Mesodermal cell (in vitro differentiated cells): ENCODE results near the gene TECPR2.

Experiments used
- H3K27ac ChIP-seq: 2 replicates; pipeline ENCODE4 v1.7.0; 2013; ENCODE audit warnings: mild to moderate bottlenecking, low read depth, low read length, moderate library complexity; ENCODE audit not compliant: severe bottlenecking
- H3K36me3 ChIP-seq: 2 replicates; pipeline ENCODE4 v1.7.1; 2013; ENCODE audit warnings: mild to moderate bottlenecking, low read length, moderate library complexity; ENCODE audit not compliant: control insufficient read depth, insufficient read depth
- H3K4me1 ChIP-seq: one replicate; pipeline ENCODE4 v1.7.1; 2013; ENCODE audit warnings: mild to moderate bottlenecking, low read length; ENCODE audit not compliant: insufficient read depth, control insufficient read depth, poor library complexity, severe bottlenecking
- H3K4me3 ChIP-seq: 2 replicates; pipeline ENCODE4 v1.7.0; 2013; ENCODE audit warnings: low read length, control low read depth, mild to moderate bottlenecking; ENCODE audit not compliant: insufficient read depth, poor library complexity, severe bottlenecking; ENCODE audit errors: extremely low read depth
- H3K9me3 ChIP-seq: 2 replicates; pipeline ENCODE4 v1.7.1; 2013; ENCODE audit warnings: mild to moderate bottlenecking, low read length, moderate library complexity; ENCODE audit not compliant: control insufficient read depth
- WGBS, 2 experiments: methylation state at CpG; one replicate each; pipeline ENCODE4 v1.1.5; 2013; ENCODE audit warnings: missing lambda C conversion rate in 2 of 2; ENCODE audit not compliant: insufficient coverage in 2 of 2; 5-methylcytosine and 5-hydroxymethylcytosine counted together

TECPR2 gene

GRCh38 chr14:102485693-102486512 lies 123.2 kb downstream of the TECPR2 start:
- no peak overlapping the region for H3K4me3 ChIP-seq
- 94 to 100% methylated on average over 9 to 11 of the region's 11 CpGs for WGBS, 2 experiments

GRCh38 chr14:102486513-102487203 lies 123.9 kb downstream of the TECPR2 start:
- H3K4me3 ChIP-seq: no peak overlapping the region

More at GRCh38 chr14:102485693-102486512, 123.2 kb downstream of the TECPR2 start:
- Histone ChIP-seq H3K27ac (no peak overlapping the region), H3K36me3 (peaks cover 4% of the 10 kb centered on the region), H3K4me1 (peaks cover 6% of the 10 kb centered on the region), H3K9me3 (no peaks in the 10 kb centered on the region)

GRCh38 chr14:102487204-102487577 lies 124.5 kb downstream of the TECPR2 start:
- peaks cover 3% of the 10 kb centered on the region for H3K4me1 ChIP-seq
- no peaks in the 10 kb centered on the region for H3K9me3 ChIP-seq
- H3K36me3 ChIP-seq: peaks cover 3% of the 10 kb centered on the region
- no peak overlapping the region for H3K4me3 ChIP-seq
- WGBS, 2 experiments: 94 to 98% methylated on average over 6 to 7 of the region's 7 CpGs
- H3K27ac ChIP-seq: no peak overlapping the region

More at GRCh38 chr14:102486513-102487203, 123.9 kb downstream of the TECPR2 start:
- 89 to 94% methylated on average over 15 to 16 of the region's 17 CpGs for WGBS, 2 experiments
- no peaks in the 10 kb centered on the region for H3K9me3 ChIP-seq
- H3K27ac ChIP-seq: no peak overlapping the region
- peaks cover 6% of the 10 kb centered on the region for H3K4me1 ChIP-seq
- peaks cover 4% of the 10 kb centered on the region for H3K36me3 ChIP-seq

- H3K4me3 ChIP-seq: no peak overlapping the region
- no peaks in the 10 kb centered on the region for H3K4me1 ChIP-seq
- 87 to 88% methylated on average over 18 of the region's 18 CpGs for WGBS, 2 experiments
- H3K9me3 ChIP-seq: no peaks in the 10 kb centered on the region
- H3K36me3 ChIP-seq: no peaks in the 10 kb centered on the region
- H3K27ac ChIP-seq: no peak overlapping the region
Measured at GRCh38 chr14:102490456-102490855, 127.7 kb downstream of the TECPR2 start.

GRCh38 chr14:102491366-102491765 lies 128.6 kb downstream of the TECPR2 start:
- Histone ChIP-seq H3K4me1 (no peaks in the 10 kb centered on the region), H3K4me3 (no peak overlapping the region), H3K27ac (no peak overlapping the region), H3K9me3 (no peaks in the 10 kb centered on the region), H3K36me3 (no peaks in the 10 kb centered on the region)
- WGBS, 2 experiments: 86 to 95% methylated on average over 3 of the region's 3 CpGs

- H3K36me3 ChIP-seq: no peaks in the 10 kb centered on the region
- no peaks in the 10 kb centered on the region for H3K4me1 ChIP-seq
- no peak overlapping the region for H3K27ac ChIP-seq
- H3K4me3 ChIP-seq: no peak overlapping the region
- WGBS, 2 experiments: 89 to 91% methylated on average over 5 to 6 of the region's 7 CpGs
- H3K9me3 ChIP-seq: no peaks in the 10 kb centered on the region
Measured at GRCh38 chr14:102491786-102492530, 129.2 kb downstream of the TECPR2 start.

GRCh38 chr14:102492531-102492910 lies 129.8 kb downstream of the TECPR2 start:
- no peaks in the 10 kb centered on the region for H3K4me1 ChIP-seq
- no peak overlapping the region for H3K4me3 ChIP-seq
- 98% methylated on average over 11 to 17 of the region's 17 CpGs for WGBS, 2 experiments

GRCh38 chr14:102493096-102493495 lies 130.4 kb downstream of the TECPR2 start:
- Histone ChIP-seq H3K27ac (no peak overlapping the region), H3K36me3 (peaks cover 3% of the 10 kb centered on the region), H3K9me3 (no peaks in the 10 kb centered on the region), H3K4me3 (no peak overlapping the region), H3K4me1 (no peaks in the 10 kb centered on the region)
- WGBS, 2 experiments: 90 to 98% methylated on average over 12 to 13 of the region's 15 CpGs

More at GRCh38 chr14:102492531-102492910, 129.8 kb downstream of the TECPR2 start:
- H3K27ac ChIP-seq: no peak overlapping the region
- no peaks in the 10 kb centered on the region for H3K36me3 ChIP-seq
- no peaks in the 10 kb centered on the region for H3K9me3 ChIP-seq

GRCh38 chr14:102493585-102493984 lies 130.8 kb downstream of the TECPR2 start:
- Histone ChIP-seq H3K36me3 (peaks cover 8% of the 10 kb centered on the region), H3K27ac (no peak overlapping the region), H3K4me3 (no peak overlapping the region), H3K4me1 (no peaks in the 10 kb centered on the region), H3K9me3 (no peaks in the 10 kb centered on the region)
- WGBS, 2 experiments: 96 to 97% methylated on average over 14 to 15 of the region's 15 CpGs

GRCh38 chr14:102495491-102496330 lies 133.0 kb downstream of the TECPR2 start:
- WGBS, 2 experiments: 90 to 95% methylated on average over 23 to 26 of the region's 26 CpGs
- Histone ChIP-seq H3K36me3 (peaks cover 18% of the 10 kb centered on the region), H3K4me1 (peaks cover 8% of the 10 kb centered on the region), H3K27ac (no peak overlapping the region), H3K9me3 (no peaks in the 10 kb centered on the region), H3K4me3 (no peak overlapping the region)
